ENCODE data around the gene ANAPC2.
A peak's percentile ranks its signal among the peaks of the same experiment; 100 is the strongest.

ANAPC2 gene, protein sequence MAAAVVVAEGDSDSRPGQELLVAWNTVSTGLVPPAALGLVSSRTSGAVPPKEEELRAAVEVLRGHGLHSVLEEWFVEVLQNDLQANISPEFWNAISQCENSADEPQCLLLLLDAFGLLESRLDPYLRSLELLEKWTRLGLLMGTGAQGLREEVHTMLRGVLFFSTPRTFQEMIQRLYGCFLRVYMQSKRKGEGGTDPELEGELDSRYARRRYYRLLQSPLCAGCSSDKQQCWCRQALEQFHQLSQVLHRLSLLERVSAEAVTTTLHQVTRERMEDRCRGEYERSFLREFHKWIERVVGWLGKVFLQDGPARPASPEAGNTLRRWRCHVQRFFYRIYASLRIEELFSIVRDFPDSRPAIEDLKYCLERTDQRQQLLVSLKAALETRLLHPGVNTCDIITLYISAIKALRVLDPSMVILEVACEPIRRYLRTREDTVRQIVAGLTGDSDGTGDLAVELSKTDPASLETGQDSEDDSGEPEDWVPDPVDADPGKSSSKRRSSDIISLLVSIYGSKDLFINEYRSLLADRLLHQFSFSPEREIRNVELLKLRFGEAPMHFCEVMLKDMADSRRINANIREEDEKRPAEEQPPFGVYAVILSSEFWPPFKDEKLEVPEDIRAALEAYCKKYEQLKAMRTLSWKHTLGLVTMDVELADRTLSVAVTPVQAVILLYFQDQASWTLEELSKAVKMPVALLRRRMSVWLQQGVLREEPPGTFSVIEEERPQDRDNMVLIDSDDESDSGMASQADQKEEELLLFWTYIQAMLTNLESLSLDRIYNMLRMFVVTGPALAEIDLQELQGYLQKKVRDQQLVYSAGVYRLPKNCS

DNA sequence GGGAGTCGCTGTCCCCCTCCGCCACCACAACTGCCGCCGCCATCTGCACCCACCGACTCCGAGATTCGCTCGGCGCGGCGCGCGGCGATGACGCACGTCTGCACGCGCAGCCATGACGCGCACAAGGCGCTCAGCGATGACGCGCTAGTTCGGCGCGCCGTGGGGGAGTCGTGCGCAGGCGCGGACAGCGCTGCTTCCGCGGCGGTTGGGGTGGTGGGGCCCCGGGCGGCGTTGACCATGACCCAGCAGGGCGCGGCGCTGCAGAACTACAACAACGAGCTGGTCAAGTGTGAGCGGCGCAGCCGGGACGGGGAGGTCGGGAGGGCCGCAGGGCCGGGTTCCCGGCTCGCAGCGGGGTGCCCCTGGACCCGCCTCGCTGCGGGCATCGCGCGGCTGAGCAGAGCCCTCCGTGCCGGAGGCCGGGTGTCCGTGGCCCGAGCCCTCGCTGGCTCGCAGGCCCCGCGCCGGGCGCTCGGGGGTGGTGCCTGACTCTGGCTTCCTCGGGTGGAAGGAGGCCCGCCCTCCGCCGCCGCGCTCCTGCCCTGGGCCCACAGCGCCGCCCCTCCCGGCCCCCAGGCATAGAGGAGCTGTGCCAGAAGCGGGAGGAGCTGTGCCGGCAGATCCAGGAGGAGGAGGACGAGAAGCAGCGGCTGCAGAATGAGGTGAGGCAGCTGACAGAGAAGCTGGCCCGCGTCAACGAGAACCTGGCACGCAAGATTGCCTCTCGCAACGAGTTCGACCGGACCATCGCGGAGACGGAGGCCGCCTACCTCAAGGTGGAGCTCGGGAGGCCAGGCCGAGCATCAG, at the start of gene ANAPC2, which contains the start of gene SSNA1:
ANAPC2 (minus strand) TSS at position 71 of the 807 bp plus-strand sequence; CDS start at position 43, 28 bp downstream.
SSNA1 (plus strand) TSS at position 187 of the 807 bp plus-strand sequence; CDS start at position 238, 51 bp downstream.
- peak; percentile 92 for DNase-seq

DNA sequence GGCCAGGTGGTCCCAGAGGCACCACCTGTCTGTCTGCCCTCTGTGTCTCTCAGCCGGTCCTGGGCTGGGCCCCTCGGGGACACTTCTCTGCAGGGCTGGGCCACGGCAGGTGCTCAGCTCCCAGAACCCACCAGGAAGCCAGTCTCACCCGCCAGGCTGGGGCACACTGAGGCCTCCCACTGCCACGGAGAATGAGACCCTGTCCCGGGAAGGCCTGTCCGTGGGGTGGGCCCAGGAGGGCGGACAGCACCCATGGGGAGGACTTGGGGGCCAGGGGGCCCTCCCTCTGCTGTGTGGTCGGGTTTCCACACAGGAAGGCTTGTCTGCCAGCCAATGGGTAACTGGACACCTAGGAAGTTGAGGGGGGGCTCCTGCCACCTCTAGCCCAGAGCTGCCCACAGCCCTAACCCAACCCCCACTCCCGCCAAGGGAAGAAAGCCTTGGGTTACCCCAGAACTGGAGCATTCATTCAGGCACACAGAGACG, 48.6 kb upstream of the ANAPC2 start:
- DNase-seq = no peak

- DNase-seq = peak; percentile 86
Observed at GRCh38 chr9:137236238-137236935, 48.0 kb upstream of the ANAPC2 start.

DNA sequence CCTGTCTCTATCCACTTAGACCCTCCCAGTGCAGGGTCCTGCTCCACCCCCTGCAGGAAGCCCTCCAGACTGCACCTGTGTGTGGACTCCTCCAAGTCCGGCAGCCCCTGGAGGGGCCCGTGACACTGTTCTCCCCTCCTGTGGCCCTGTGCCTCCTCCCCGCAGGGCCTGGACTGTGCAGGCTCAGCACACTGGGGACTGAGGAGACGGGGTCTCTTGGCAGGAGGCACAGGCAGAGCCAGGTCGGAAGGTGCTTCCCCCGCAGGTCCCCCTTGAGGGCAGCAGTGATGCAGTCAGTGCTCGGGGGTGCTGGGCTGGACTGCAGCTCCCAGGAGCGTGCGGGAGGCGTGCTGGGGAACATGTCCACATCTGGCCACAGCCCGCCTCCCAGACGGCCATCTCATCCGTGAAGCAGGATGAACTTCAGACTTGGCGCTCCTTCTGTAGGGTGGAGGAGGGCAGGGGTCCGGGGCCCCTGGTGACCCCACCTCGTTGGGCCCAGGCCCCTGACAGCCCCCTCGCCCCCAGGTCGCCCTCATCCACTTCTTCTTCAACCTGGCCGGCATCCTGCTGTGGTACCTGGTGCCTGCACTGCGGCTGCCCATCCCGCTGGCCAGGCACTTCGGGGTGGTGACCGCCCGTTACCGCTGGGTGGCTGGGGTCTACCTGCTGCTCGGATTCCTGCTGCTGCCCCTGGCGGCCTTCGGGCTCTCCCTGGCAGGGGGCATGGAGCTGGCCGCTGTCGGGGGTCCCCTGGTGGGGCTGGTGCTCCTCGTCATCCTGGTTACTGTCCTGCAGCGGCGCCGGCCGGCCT, 47.3 kb upstream of the ANAPC2 start:
- DNase-seq = no peak

DNA sequence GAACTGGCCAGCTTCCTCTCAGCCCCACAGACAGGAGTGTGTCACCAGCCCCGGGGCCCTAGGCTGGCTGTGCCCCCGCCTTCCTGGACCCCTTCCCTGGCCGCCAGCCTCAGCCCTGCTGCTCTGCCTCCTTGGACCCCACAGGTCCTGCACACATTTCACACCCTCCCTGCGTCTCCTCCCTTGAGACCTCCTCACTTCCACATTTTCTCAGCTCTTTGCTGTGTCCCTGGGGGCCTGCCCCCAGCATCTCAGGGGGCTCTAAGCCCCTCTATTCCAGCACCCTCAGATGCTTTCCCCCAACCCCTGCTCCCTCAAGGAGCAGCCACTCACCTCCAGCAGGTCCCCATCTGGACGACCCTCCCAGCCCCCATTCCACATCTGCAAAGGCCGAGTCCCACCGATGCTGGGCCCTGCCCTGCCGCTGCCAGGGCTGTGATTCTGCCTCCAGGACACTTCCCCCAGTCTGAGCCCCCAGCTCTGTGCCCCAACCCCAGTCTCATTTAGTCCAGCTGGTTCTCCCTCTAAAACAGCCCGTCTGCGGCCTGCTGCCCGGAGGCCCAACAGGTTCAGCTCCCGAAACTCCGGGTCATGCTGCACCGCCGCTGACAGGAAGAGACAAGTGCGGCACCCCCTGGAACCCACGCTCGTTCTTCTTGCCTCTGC, 46.5 kb upstream of the ANAPC2 start:
- DNase-seq = no peak

- DNase-seq = no peak
Observed at GRCh38 chr9:137234055-137234697, 45.8 kb upstream of the ANAPC2 start.

DNA sequence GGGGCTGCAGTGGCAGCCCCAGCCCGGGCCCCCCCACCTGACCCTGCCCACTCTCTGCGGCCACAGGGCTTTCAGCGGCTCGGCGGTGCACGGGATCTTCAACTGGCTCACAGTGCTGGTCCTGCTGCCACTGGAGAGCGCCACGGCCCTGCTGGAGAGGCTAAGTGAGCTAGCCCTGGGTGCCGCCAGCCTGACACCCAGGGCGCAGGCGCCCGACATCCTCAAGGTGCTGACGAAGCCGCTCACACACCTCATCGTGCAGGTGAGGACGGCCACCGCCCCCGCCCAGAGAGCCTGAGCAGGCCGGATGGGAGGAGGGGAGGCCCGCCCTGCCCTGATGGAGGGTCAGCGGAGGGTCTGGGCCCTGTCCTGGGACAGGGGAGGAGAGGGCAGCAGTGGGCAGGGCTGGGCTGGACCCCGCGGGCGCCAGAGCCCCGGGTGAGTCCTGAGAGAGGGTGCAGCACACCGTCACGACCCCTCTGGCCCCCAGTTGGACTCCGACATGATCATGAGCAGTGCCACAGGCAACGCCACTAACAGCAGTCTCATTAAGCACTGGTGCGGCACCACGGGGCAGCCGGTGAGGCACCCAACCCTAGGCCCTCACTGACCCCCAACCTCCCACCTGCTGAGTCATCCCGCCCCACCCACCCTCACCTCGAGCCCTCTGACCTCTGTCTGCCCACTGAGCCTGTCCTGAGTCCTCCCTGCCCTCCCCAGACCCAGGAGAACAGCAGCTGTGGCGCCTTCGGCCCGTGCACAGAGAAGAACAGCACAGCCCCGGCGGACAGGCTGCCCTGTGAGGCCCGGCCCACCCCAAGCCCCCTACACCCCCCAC, 45.0 kb upstream of the ANAPC2 start:
- DNase-seq = no peak

- DNase-seq = no peak
Observed at GRCh38 chr9:137232510-137232909, 44.1 kb upstream of the ANAPC2 start.

GRCh38 chr9:137232101-137232500, 43.7 kb upstream of the ANAPC2 start:
- DNase-seq = no peak

GRCh38 chr9:137231372-137232039, 43.1 kb upstream of the ANAPC2 start:
- DNase-seq = no peak

GRCh38 chr9:137230705-137231371, 42.5 kb upstream of the ANAPC2 start, which contains the start of gene SLC34A3:
Gene SLC34A3, plus strand, starts transcription at chr9:137230901. Its CDS starts 802 bp downstream, at chr9:137231703.
- no peak for DNase-seq

DNA sequence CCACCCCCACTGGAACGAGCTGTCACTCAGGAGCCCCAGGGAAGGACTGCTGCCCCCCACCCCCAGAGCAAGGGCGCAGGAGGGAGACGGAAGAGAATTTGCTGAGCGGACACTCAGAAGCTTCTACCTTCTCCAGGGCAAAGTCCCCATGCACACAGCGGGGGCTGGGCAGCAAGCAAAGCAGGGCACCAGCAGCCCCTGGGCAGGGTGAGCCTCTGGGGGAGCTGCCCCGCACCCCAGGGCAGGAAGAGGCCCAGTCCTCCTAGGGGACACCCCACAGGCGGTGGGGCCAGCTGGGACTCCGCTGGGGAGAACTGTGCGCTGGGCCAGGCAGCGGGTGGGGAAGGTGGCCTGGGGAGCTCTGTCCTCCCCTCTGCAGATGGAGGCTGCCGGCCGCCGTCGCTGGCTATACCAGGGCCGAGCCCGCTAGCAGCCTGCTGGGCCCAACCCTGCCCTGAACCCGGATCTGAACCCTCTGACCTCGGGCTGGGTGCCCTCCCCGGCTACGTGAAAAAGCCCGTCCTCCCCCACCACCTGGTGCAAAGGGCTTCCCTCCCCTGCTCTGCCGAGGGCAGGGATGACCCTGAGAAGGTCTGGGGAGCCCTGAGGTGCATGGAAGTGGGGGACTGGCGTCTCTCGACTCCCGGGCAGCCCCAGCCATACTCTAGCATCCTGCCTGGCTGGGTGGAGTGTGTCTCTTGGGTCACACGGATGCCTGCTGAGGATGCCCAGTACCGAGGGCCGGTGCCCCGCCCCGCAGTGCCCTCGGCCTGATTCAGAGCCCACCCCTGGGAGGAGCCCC, 41.7 kb upstream of the ANAPC2 start:
- no peak for DNase-seq

DNA sequence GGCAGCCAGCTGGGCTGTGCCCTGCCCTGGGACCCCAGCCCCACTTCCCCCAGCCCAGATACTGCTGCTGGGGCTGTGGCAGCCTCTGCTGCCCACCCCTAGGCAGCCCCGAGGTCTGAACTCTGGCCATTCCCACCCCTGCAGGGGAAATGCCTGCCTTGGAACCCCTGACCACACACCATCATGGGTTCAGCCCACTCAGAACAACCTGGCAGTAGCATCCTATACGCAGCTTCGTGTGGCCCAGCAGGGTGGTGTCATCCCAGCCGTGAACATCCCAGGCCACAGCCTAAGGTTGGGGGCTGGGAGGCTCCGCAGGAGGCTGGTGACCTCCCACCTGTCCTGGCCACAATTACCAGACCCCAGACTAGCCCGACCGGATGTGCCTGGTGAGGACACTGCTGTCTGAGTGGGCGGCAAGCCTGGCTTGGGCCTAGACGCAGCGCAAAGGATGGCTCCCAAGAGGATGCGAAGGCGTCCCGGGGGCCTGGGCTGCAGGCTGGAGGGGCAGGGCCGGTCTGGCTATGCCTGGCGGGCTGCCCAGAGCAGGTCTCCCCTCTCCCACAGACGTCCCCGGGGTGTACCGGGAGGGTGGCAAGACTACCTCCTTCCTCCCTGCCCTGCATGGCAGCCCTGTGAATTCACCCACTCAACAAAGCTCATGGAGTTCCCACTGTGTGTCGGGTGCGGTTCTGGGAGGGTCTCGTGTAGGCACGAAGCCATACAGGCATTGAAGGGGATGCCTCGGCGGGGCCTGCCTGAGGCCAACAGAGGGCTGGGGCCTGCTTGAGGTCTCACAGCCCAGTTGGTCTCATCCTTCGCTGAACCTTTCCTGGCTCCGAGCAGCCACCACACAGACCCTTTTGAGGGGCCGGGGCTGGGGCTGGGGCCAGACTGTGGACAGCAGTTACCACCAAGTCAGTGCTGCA, 40.9 kb upstream of the ANAPC2 start:
- DNase-seq = no peak

DNA sequence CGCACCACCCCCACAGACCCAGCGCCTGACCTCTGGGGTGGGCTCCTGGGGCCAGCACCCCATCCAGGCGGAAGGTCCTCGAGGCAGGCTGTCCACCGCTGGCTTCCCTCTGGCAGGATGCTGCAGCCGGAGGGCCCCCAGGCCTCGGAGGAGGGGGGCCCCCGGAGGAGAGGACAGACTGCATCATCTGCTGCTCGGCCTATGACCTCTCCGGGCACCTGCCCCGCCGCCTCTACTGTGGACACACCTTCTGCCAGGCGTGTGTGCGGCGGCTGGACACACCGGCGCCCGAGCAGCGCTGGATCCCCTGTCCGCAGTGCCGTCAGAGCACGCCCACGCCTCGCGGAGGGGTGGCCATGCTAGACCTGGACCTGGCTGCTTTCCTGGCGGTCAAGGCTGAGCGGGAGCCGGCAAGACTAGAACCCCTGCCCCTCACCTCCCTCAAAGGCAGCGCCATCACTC, 40.2 kb upstream of the ANAPC2 start:
- DNase-seq = no peak

GRCh38 chr9:137227853-137228505, 39.6 kb upstream of the ANAPC2 start:
- DNase-seq = no peak

Data from hematopoietic multipotent progenitor cell treated with erythropoietin and hydrocortisone succinate and interleukin-3 and kit ligand, for 8 days (in vitro differentiated cells).